GM20000 (cell line): ENCODE measurements around the gene CCDC182.

Source experiments
- DNase-seq: peaks from one replicate; pipeline ENCODE4 v3.0.0; 2012; ENCODE audit warnings: low spot score
- CTCF ChIP-seq: IDR thresholded peaks from 2 replicates; pipeline ENCODE4 v1.5.1; 2012; ENCODE audit warnings: mild to moderate bottlenecking, control low read depth; ENCODE audit errors: extremely low read depth, missing control alignments

CCDC182 gene

GRCh38 chr17:57697891-57698711, 47.0 kb downstream of the CCDC182 start:
- no peak for DNase-seq
- TF ChIP-seq CTCF = no peak

- no peak for DNase-seq
- TF ChIP-seq CTCF = no peak
Measured at GRCh38 chr17:57697197-57697596, 47.9 kb downstream of the CCDC182 start.

GRCh38 chr17:57696050-57696449, 49.0 kb downstream of the CCDC182 start:
- DNase-seq = no peak
- no peak for TF ChIP-seq CTCF
